HepG2 (cell line): ENCODE results near the gene PRRT1B.

ENCODE experiments used
- ETV6 ChIP-seq: sonication (generic); formaldehyde crosslinking; conservative IDR thresholded peaks from 2 replicates; pipeline ENCODE4 v1.4.0; 2020; ENCODE audit warnings: missing genetic modification reagents
- FOSL2 ChIP-seq: sonication (generic); formaldehyde crosslinking; IDR thresholded peaks from 2 replicates; pipeline ENCODE4 v1.4.0; 2020; ENCODE audit warnings: missing genetic modification reagents
- KDM5B ChIP-seq: sonication (generic); formaldehyde crosslinking; IDR thresholded peaks from 2 replicates; pipeline ENCODE4 v1.4.0; 2020; ENCODE audit warnings: missing genetic modification reagents, mild to moderate bottlenecking, borderline replicate concordance
- LCORL ChIP-seq, 2 experiments: fragments of 450-650 bp in 1 of 2; sonication (generic) in 1 of 2; formaldehyde crosslinking in 1 of 2; IDR thresholded peaks; 2 replicates each; pipeline versions ENCODE4 v1.5.0 to v1.6.1; 2017 to 2020; ENCODE audit warnings: antibody characterized with exemption in 1 of 2, missing genetic modification reagents in 1 of 2
- MYC ChIP-seq: sonication (generic); formaldehyde crosslinking; IDR thresholded peaks from 2 replicates; pipeline ENCODE4 v1.9.0; 2021; ENCODE audit warnings: missing genetic modification reagents, borderline replicate concordance
- RFX1 ChIP-seq: fragments of 450-650 bp; IDR thresholded peaks from 2 replicates; pipeline ENCODE4 v1.6.1; 2017
- RFX5 ChIP-seq: IDR thresholded peaks from 2 replicates; pipeline ENCODE4 v1.6.1; 2011; ENCODE audit warnings: low read depth, low read length, improper control_type of control experiment
- RORA ChIP-seq: sonication (generic); formaldehyde crosslinking; IDR thresholded peaks from 2 replicates; pipeline ENCODE4 v1.5.0; 2020; ENCODE audit warnings: mild to moderate bottlenecking, missing genetic modification reagents, moderate library complexity
- TCF12 ChIP-seq, 2 experiments: fragments of 450-650 bp in 1 of 2; sonication (generic) in 1 of 2; formaldehyde crosslinking in 1 of 2; IDR thresholded peaks; 2 replicates each; pipeline versions ENCODE4 v1.6.1 to v1.8.0; 2017 to 2022; ENCODE audit warnings: antibody characterized with exemption in 1 of 2, mild to moderate bottlenecking in 1 of 2, missing genetic modification reagents in 1 of 2, moderate library complexity in 1 of 2
- ZBTB7A ChIP-seq: sonication (generic); formaldehyde crosslinking; IDR thresholded peaks from 2 replicates; pipeline ENCODE4 v1.8.0; 2022; ENCODE audit warnings: mild to moderate bottlenecking, missing genetic modification reagents
- ZNF24 ChIP-seq: fragments of 450-650 bp; IDR thresholded peaks from 2 replicates; pipeline ENCODE4 v1.6.1; 2017; ENCODE audit warnings: antibody characterized with exemption, mild to moderate bottlenecking
- ZNF792 ChIP-seq: IDR thresholded peaks from 2 replicates; pipeline ENCODE4 v1.6.1; 2016
- TF ChIP-seq, protein P1 (sequence below): sonication (generic); formaldehyde crosslinking; IDR thresholded peaks from 2 replicates; pipeline ENCODE4 v1.4.0; 2020; ENCODE audit warnings: mild to moderate bottlenecking, missing genetic modification reagents
- TF ChIP-seq, protein P2 (sequence below): sonication (generic); formaldehyde crosslinking; IDR thresholded peaks from 2 replicates; pipeline ENCODE4 v1.5.0; 2020; ENCODE audit warnings: mild to moderate bottlenecking, missing genetic modification reagents

DNA sequence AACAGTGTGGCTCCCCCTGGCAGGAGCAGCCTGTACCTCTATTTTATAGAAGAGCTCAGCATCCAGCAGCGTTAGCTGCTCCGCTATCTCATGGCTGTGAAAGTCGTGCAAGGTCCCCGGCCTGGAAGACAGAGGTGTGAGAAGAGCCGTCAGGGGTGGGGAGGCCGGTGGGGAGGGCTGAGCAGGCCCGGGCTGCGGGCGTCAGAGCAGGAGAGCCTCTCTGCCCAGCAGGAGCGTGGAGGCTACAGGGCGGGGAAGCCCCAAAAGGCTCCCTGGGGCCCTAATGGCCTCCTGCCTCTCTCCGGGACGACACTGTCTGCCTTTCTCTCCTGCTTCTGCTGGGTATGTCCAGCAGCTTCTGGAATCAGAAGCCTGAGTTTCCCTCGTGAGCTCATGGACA lies 42.6 kb downstream of the PRRT1B start:
- TF ChIP-seq ETV6 (CRISPR knock-in tag) = no peak
- no peak for TF ChIP-seq TCF12 (IDR thresholded peaks at IDR 0.05)
- no peak for TF ChIP-seq TCF12 (CRISPR knock-in tag; IDR thresholded peaks at IDR 0.05)
- no peak for TF ChIP-seq LCORL (IDR thresholded peaks at IDR 0.05)
- no peak for TF ChIP-seq LCORL (CRISPR knock-in tag; IDR thresholded peaks at IDR 0.05)
- TF ChIP-seq ZBTB7A = no peak
- TF ChIP-seq RORA (CRISPR knock-in tag) = no peak
- TF ChIP-seq ZNF792 (CRISPR knock-in tag) = no peak
- TF ChIP-seq, protein P1, sequence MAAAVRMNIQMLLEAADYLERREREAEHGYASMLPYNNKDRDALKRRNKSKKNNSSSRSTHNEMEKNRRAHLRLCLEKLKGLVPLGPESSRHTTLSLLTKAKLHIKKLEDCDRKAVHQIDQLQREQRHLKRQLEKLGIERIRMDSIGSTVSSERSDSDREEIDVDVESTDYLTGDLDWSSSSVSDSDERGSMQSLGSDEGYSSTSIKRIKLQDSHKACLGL (CRISPR knock-in tag) = no peak
- TF ChIP-seq RFX5 = no peak
- no peak for TF ChIP-seq RFX1
- no peak for TF ChIP-seq KDM5B (CRISPR knock-in tag)
- TF ChIP-seq, protein P2, sequence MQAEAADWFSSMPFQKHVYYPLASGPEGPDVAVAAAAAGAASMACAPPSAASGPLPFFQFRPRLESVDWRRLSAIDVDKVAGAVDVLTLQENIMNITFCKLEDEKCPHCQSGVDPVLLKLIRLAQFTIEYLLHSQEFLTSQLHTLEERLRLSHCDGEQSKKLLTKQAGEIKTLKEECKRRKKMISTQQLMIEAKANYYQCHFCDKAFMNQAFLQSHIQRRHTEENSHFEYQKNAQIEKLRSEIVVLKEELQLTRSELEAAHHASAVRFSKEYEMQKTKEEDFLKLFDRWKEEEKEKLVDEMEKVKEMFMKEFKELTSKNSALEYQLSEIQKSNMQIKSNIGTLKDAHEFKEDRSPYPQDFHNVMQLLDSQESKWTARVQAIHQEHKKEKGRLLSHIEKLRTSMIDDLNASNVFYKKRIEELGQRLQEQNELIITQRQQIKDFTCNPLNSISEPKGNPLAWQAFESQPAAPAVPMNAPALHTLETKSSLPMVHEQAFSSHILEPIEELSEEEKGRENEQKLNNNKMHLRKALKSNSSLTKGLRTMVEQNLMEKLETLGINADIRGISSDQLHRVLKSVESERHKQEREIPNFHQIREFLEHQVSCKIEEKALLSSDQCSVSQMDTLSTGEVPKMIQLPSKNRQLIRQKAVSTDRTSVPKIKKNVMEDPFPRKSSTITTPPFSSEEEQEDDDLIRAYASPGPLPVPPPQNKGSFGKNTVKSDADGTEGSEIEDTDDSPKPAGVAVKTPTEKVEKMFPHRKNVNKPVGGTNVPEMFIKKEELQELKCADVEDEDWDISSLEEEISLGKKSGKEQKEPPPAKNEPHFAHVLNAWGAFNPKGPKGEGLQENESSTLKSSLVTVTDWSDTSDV = no peak
- TF ChIP-seq ZNF24 = no peak
- no peak for TF ChIP-seq FOSL2 (CRISPR knock-in tag)
- TF ChIP-seq MYC (CRISPR knock-in tag) = no peak
